ENCODE results near the gene ASB3.

The ASB3 gene

GRCh38 chr2:53786352-53786704, 425 bp downstream of the ASB3 start:
- TF ChIP-seq CTCF (IDR thresholded peaks at IDR 0.05; ENCODE audit: insufficient read depth, missing control alignments) = no peak
- no peak for FAIRE-seq
- no peak for DNase-seq (ENCODE audit: insufficient read length, low spot score)

GRCh38 chr2:53785366-53785765, 1.4 kb downstream of the ASB3 start:
- DNase-seq (ENCODE audit: insufficient read length, low spot score) = no peak
- TF ChIP-seq CTCF (IDR thresholded peaks at IDR 0.05; ENCODE audit: insufficient read depth, missing control alignments) = no peak
- FAIRE-seq = no peak

GRCh38 chr2:53784436-53784835, 2.3 kb downstream of the ASB3 start:
- FAIRE-seq (no peak), DNase-seq (ENCODE audit: insufficient read length, low spot score) (no peak)
- no peak for TF ChIP-seq CTCF (IDR thresholded peaks at IDR 0.05; ENCODE audit: insufficient read depth, missing control alignments)

GRCh38 chr2:53782676-53783075, 4.1 kb downstream of the ASB3 start:
- no peak for TF ChIP-seq CTCF (IDR thresholded peaks at IDR 0.05; ENCODE audit: insufficient read depth, missing control alignments)
- no peak for DNase-seq (ENCODE audit: insufficient read length, low spot score)
- no peak for FAIRE-seq

GRCh38 chr2:53780056-53780455, 6.7 kb downstream of the ASB3 start:
- DNase-seq (ENCODE audit: insufficient read length, low spot score) (no peak), FAIRE-seq (peak; percentile 94)
- TF ChIP-seq CTCF (IDR thresholded peaks at IDR 0.05; ENCODE audit: insufficient read depth, missing control alignments) = no peak

GRCh38 chr2:53778536-53779162, 8.1 kb downstream of the ASB3 start:
- DNase-seq (ENCODE audit: insufficient read length, low spot score) = no peak
- peak; percentile 11 for FAIRE-seq
- TF ChIP-seq CTCF (IDR thresholded peaks at IDR 0.05; ENCODE audit: insufficient read depth, missing control alignments) = no peak

- DNase-seq (ENCODE audit: insufficient read length, low spot score) (no peak), FAIRE-seq (peak; percentile 41)
- no peak for TF ChIP-seq CTCF (IDR thresholded peaks at IDR 0.05; ENCODE audit: insufficient read depth, missing control alignments)
Measured at GRCh38 chr2:53777134-53777533, 9.6 kb downstream of the ASB3 start.

All from D721Med (cell line).